Thoracic aorta (tissue), 2 donors: ENCODE measurements around the gene STBD1. TPM values are rescaled to one million over a fixed set of nuclear protein-coding genes. Genes with fewer than 3 reads are reported as not detected.

Experiments used
- ATAC-seq: fragments of 150-250 bp; one replicate; pipeline ENCODE4 v1.8.0; 2017; ENCODE audit warnings: low read depth; ENCODE audit not compliant: insufficient number of reproducible peaks, low FRiP score
- DNase-seq: peaks from one replicate; pipeline ENCODE4 v3.0.0-alpha.2; 2020; ENCODE audit warnings: low spot score
- H3K27ac ChIP-seq, 2 donors: fragments of 200-600 bp; sonication (generic); 1 replicate in 1 of 2; 2 replicates in 1 of 2; pipeline ENCODE4 v1.5.1; 2016; ENCODE audit warnings: mild to moderate bottlenecking in 2 of 2, moderate library complexity in 2 of 2
- H3K27me3 ChIP-seq: fragments of 200-600 bp; sonication (generic); replicated peaks from 2 replicates; pipeline ENCODE4 v1.6.0; 2016; ENCODE audit warnings: mild to moderate bottlenecking; ENCODE audit not compliant: insufficient read depth
- H3K36me3 ChIP-seq: fragments of 200-600 bp; sonication (generic); one replicate; pipeline ENCODE4 v1.5.1; 2016
- H3K4me1 ChIP-seq, 2 donors: fragments of 200-600 bp; sonication (generic); 1 replicate in 1 of 2; 2 replicates in 1 of 2; pipeline versions ENCODE4 v1.5.1 to v1.6.0; 2016; ENCODE audit warnings: low read depth in 2 of 2, mild to moderate bottlenecking in 1 of 2; ENCODE audit not compliant: control insufficient read depth in 1 of 2
- H3K4me3 ChIP-seq: fragments of 200-600 bp; sonication (generic); 2 replicates; pipeline ENCODE4 v1.5.1; 2016; ENCODE audit warnings: mild to moderate bottlenecking
- H3K9me3 ChIP-seq: fragments of 200-600 bp; sonication (generic); 2 replicates; pipeline ENCODE4 v1.5.1; 2016
- CTCF ChIP-seq: fragments of 200-600 bp; sonication (generic); IDR thresholded peaks from one replicate; pipeline ENCODE4 v1.5.1; 2019; ENCODE audit warnings: antibody characterized with exemption
- total RNA-seq, 2 donors: library from RNA; depleted of rRNA; stranded (reverse); fragments of >200 nt; gene quantifications; one replicate each; pipeline versions ENCODE4 v1.1.0 to v1.2.3, GENCODE V29; 2016

The STBD1 gene
- total RNA-seq, 2 donors from 2014 or later: 7.7 to 14.6 TPM

DNA sequence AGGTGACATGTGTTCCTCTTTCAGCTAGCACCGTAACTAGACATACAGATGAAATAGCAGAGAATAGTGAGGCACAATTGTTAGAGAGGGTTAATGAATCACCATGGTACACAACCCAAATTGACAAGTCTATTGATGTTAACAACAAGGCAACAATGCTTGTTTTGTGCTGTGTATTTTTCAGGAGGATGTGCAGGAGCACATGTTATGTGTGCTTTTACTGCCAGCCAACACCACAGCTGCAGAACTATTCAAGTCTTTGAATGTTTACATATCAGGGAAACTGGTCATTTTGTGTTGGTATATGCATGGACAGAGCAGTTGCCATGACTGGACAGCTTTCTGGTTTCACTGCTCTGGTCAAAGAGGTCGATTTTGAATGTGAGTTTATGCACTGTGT lies 32.8 kb downstream of the STBD1 start:
- no peak for ATAC-seq
- no peaks in the 10 kb centered on the region for H3K36me3 ChIP-seq
- no peaks in the 10 kb centered on the region for H3K9me3 ChIP-seq
- no peak overlapping the region for H3K4me3 ChIP-seq
- no peak for TF ChIP-seq CTCF
- no peak overlapping the region for H3K27ac ChIP-seq
- peaks cover 5 to 21% of the 10 kb centered on the region in 2 donors for H3K4me1 ChIP-seq
- DNase-seq: no peak
- no peaks in the 10 kb centered on the region for H3K27me3 ChIP-seq

DNA sequence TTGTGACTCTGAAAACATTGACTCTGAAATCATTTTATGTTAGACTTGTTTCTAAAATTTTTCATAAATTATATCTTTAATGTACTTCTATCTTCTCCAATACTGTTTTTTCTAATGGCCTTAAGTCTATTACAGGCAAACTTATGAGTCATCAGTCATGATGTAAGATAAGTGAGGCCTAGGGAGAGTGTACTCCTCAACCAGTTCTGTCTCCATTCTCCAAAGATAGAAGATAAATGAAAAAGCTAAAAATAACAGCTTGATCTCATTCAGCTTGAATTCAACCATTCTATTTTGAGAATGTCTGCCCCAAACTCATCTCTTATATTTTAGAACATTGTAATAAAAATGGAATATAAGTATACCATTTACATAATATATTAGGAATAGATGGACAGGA lies 34.5 kb downstream of the STBD1 start:
- ATAC-seq: no peak
- Histone ChIP-seq H3K9me3 (no peaks in the 10 kb centered on the region), H3K36me3 (no peaks in the 10 kb centered on the region), H3K27me3 (no peaks in the 10 kb centered on the region), H3K4me3 (no peak overlapping the region), H3K4me1 (peaks cover 5 to 21% of the 10 kb centered on the region in 2 donors), H3K27ac (no peak overlapping the region)
- no peak for TF ChIP-seq CTCF
- DNase-seq: no peak

DNA sequence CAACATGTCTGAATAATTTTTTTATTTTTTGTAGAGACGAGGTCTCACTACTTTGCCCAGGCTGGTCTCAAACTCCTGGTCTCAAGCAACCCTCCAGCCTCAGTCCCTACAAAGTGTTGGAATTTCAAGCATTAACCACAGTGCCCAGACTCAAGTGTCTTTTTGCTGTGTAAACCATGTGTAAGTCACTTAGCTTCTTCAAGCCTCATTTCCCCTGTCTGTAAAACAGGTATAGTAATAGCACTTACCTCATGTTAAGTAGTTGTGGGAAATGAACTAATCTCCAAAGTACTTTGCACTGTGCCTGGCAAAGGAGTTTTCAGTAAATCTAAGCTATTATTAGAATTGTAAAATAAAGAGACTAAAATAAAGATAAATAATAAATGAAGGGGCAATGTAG lies 35.7 kb downstream of the STBD1 start:
- H3K27me3 ChIP-seq: no peaks in the 10 kb centered on the region
- no peaks in the 10 kb centered on the region for H3K9me3 ChIP-seq
- no peak overlapping the region for H3K4me3 ChIP-seq
- no peak for TF ChIP-seq CTCF
- no peak for DNase-seq
- H3K4me1 ChIP-seq: peaks cover 5 to 21% of the 10 kb centered on the region in 2 donors
- H3K36me3 ChIP-seq: no peaks in the 10 kb centered on the region
- ATAC-seq: no peak
- no peak overlapping the region for H3K27ac ChIP-seq

DNA sequence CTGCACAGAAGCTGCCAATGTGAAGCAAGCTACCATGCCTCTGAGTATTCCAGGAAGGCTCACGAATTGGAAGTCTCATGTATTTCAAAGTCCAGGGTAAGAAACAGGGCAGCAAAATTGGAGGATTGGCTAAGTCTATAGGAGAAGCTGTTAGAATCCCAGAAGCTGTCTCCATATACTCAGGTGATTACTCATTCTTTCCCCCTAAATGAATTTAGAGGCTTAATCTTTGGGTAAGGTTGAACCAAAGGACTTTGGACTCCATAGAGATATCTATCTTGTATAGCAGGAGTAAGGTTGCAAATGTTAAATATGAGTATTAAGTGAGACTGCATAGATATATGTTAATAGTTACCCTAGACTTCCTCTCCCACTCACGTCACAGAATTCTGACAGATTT lies 36.3 kb downstream of the STBD1 start:
- no peak for TF ChIP-seq CTCF
- Histone ChIP-seq H3K4me1 (peaks cover 5 to 21% of the 10 kb centered on the region in 2 donors), H3K4me3 (no peak overlapping the region), H3K27me3 (no peaks in the 10 kb centered on the region), H3K27ac (no peak overlapping the region), H3K36me3 (no peaks in the 10 kb centered on the region), H3K9me3 (no peaks in the 10 kb centered on the region)
- ATAC-seq (no peak), DNase-seq (no peak)

DNA sequence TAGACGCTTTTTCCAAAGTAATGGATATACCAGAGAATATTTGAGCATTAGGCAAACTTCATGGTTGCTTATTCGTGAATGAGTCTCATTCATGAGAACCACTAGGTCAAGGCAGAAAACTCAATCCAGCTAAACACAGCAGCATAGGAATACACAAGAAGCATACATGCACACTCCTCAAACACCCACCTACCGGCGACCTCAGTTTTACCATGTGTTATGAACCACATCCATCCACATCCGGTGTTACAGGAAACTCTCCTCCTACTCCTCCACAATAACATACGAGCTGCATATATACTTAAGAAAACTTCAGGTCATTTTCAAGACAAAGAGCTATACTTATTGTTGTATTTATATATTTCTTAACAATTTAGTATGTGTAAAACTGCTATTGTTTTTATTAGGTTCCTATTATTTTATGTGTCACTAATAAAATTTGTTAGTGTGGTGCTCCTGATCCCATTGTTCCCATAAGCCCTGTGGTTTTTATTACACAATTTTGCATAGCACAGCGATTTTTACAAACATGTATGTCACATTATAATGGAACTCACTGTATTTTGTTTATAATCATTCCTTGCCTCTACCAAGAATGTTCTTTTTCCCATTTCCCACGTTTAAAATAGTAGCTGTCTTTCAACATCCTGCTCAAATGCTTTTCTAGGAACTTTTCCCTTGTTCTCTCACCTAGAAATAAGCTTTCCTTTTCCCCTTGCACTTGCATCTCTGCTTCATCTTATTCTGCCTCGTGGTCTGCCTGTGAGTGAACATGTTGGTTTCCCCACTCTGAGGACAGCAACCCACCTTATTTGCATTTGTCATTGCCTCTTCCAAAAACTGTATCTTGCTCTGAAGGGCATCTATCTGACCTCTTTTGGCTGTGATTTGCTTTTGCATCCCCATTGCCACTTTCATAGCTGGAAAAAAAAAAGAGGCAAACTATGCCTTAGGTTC lies 48.3 kb downstream of the STBD1 start:
- Histone ChIP-seq H3K4me3 (no peak overlapping the region), H3K4me1 (peaks cover 5 to 7% of the 10 kb centered on the region in 2 donors), H3K27ac (no peak overlapping the region), H3K27me3 (no peaks in the 10 kb centered on the region), H3K9me3 (peaks cover 6% of the 10 kb centered on the region), H3K36me3 (no peaks in the 10 kb centered on the region)
- no peak for TF ChIP-seq CTCF
- DNase-seq (no peak), ATAC-seq (no peak)
